Stimulated activated naive CD8-positive, alpha-beta T cell treated with anti-CD3 and anti-CD28 coated beads, Interleukin-15, Interleukin-2, amounts not matched to agents 100 U/mL and 50 U/mL, for 24 hours (primary cell): ENCODE data around the gene NOBOX.
"Not testable (repeated sequence)": the region's sequence is repeated elsewhere in the genome, so short reads cannot be mapped to it uniquely, and the experiment has no call there.

ENCODE experiments used
- ATAC-seq: fragments of 150-1000 bp; cut with Tn5 transposase; one replicate; pipeline ENCODE4 v1.10.0; 2021
- DNase-seq: peaks from one replicate; pipeline ENCODE4 v3.0.0; 2021

Gene NOBOX

DNA sequence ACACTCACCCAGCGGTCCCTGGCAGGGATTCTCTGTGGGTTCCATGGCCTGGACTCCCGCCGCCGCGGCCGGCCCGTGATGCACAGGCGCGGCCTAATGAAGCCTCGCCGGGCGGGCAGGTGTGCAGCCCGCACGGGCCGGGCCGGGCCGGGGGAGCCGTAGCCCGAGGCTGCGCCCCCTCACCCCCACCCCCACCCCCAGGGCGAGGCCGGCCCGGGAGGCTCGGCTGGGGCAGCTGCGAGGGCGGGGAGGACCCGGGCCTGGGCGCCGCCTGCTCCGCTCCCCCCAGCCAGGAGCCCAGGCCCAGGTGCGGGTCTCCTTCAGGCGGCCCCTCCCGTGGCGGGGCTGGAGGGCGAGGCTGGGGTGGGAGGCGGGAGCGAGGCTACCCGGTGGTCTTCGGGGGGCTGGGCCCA, at the start of gene NOBOX:
NOBOX (minus strand) TSS at position 45 of the 413 bp plus-strand sequence.
- no peak for DNase-seq
- no peak for ATAC-seq

DNA sequence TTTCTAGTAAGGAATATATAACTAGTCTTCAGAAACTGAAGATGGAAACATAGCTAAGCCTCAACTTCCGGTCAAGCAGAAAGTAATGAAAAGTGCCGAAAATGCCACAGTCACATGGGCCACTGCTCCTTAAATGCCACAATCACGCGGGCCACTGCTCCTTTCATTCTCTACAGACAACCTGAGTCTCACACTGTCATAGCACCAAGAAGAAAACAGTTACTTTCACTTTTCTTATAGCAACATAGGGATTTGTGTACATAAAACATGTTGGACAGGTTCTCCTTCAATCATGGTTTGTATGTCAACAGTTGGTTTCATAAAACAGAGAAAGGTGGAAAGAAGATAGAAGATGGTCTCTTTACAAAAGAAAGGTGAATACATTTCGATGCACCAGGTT, 48.6 kb upstream of the NOBOX start:
- no peak for DNase-seq
- ATAC-seq: no peak

DNA sequence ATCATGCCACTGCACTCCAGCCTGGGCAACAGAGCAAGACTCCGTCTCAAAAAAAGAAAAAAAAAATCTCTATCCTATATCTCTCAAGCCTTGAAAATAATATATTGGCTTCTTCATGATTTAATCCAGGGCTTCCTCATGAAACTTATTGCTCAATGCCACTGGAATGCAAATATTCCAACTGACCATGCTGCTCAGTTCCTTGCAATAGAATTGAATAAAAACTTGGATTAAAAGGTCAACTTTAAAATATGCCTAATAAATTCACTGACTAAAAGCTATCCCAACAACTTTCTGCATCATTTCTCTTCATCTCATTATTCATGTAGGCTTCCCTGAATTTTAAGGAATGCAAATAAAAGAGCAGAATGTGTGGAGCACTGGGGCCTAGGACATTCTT, 42.1 kb upstream of the NOBOX start:
- DNase-seq: no peak

DNA sequence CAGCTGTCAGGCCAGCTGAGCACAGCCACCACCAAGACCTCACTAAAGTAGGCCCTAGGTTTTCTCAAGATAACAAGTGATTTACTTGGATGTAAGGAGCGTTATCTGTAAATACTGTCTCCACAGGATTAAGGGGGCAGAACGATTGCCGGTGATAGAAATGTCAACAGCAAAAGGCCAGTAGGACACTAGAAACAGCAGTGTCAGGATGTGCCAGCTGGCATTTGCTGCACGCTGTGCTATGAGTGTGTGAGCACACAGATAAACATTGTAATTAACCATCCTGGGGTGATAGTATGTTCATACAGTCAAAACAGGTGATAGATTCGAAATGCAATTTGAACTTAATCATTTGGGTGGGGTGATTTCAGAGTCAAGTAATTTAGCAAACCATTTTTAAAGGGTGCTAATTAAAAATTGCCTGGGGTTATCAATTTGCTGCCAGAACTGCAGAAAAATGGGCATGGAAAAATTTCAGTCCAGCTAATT, 36.3 kb upstream of the NOBOX start:
- DNase-seq (no peak), ATAC-seq (no peak)

More for the DNA sequence above, 42.1 kb upstream of the NOBOX start:
- ATAC-seq: no peak

DNA sequence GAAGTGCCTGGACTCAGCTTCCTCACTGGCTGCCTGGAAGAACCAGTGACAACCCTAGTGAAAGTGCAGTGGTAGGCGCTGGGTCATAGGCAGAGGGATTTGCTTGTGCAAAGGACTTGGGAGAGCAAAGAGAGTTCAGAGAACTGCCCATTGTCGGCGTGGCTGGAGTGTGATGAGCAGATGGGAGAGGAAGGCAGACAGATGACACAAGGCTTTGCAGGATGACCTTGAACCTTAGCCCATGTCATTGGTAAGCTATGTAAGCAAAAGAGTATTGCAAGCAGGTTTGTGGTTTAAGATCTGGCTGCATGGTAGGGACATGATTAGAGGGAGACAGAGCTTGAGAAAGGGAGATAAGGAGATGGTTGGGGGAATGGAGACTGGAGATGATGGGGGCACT, 35.3 kb upstream of the NOBOX start:
- DNase-seq: no peak
- no peak for ATAC-seq

DNA sequence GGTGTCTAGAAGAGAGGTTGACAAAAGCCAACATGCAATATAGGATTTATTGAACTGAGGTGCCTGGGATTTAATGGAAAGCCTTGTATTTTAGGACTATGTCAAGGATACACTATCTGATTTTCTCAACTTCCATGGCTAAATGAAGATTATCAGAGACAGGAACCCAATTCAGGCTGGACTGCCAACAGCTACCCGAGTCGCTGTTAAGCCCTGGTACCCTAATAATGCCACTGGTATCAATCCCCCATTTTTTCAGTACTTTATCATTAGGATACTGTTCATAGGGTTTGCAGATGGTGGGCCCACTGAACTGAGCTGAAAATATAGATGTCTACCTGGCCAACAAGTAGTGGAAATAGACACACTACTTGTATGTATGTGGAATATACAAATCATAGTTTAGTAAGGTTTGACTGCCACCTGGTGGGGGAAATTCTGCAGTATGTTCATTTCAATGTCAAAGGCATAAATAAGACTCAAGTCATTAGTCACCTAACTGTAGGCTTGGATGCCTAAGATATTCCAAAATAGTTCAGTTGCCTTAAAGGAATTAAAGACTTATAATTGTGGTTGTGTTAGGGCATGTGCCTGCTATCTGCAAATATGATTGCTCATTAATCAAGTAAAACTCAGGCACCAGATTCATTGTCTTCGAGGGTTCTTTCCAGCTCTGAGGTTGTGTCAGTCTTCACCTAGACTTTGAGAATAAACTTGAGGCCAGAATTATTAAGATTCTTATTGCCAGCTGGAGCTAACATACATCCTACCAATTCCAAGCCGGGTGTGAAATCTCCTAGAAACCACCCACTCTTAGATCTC, 34.1 kb upstream of the NOBOX start:
- DNase-seq: peak; percentile 60
- peak; percentile 46 for ATAC-seq

DNA sequence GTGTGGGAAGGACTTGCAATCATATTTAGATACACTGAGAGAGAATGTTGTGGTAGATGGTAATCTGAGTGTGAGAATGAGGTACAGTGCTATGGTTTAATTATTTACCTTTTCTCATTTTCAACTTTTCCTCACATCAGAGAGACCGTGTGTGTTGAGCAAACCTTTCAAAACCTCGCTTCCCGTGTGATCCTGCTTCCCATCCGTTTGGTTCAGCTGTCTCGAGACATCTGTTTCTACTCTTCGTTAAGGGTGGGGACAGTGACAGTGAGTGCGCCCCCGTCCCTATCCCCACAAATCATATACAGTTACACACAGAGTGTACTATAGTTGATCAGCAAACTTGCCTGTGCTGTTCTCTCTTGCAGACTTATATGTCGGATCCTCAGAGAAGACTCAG, 33.0 kb upstream of the NOBOX start:
- ATAC-seq (no peak), DNase-seq (no peak)

DNA sequence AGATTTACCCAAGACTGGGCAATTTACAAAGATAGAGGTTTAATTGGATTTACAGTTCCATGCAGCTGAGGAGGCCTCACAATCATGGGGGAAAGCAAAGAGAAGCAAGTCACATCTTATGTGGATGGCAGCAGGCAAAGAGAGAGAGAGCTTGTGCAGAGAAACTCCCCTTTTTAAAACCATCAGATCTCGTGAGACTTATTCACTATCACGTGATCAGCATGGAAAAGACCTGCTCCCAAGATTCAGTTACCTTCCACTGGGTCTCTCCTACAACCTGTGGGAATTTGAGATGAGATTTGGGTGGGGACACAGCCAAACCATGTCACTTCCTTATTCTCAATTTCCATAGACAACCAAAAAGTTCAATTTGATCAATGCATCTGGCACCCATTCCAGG, 24.9 kb upstream of the NOBOX start:
- DNase-seq (no peak), ATAC-seq (no peak)

DNA sequence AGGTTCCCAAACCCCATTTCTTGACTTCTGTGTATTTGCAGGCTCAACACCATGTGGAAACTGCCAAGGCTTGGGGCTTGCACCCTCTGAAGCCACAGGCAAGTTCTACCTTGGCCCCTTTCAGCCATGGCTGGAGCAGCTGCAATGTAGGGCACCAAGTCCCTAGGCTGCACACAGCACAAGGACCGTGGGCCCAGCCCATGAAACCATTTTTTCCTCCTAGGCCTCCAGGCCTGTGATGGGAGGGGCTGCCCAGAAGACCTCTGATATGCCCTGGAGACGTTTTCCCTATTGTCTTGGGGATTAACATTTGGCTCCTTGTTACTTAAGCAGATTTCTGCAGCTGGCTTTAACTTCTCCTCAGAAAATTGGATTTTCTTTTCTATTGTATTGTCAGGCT, 24.0 kb upstream of the NOBOX start:
- ATAC-seq, DNase-seq: not testable (repeated sequence)

DNA sequence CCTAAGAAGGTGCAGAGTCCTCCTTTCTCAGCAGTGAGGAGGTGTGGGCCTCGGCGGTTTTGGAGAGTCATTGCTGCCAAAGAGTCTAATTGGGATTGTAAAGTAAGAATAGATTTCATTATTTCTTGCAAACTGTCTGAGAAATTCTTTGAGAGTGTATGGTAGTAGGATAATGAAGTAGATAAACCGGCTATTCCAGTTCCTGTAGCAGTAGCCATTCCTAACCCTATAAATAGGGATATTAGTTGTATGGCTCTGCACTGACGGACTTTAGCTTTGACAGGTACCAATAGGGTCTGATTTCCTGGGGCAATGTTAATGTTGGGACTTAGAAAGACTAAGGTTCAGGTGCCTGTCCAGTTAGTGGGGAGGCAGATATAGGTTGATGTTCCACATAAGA, 15.4 kb upstream of the NOBOX start:
- ATAC-seq: not testable (repeated sequence)

DNA sequence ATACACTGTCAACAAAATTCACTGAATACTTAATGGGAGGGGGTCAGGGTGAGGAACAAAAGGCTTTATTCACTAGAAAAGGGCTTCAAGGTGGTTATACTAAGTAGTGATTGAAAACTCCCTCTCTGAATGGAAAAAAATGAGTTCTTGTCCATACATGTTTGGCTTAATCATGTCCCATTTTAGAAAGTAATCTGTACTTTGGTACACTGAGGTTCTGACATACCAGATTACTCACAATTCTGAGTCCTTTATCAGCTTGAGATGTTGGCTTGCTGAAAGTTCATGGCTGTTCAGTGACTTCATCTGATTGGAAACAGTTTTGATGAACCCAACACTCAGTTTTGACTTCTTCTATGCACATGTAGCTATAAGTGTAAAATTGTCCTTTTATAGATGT, 12.8 kb upstream of the NOBOX start:
- ATAC-seq: no peak
- no peak for DNase-seq

More for the DNA sequence above, 15.4 kb upstream of the NOBOX start:
- not testable (repeated sequence) for DNase-seq

DNA sequence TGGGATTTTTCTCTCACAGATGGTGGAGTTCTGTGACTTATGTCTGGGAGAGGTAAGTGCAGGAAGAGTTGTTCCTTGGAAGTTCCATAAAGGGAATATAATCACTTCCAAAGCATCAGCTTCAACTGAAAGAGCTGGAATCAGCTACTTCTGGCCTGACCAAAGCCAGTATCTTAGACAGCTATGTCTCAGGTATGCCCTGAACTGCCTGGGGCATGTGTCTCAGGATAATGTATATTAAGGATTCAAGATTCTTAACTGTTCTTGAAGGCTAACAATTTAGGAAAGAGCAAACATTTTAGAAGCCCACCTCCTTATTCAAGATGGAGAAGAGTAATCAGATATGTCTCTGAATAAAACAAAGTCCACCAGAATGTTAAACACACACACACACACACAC, 12.4 kb upstream of the NOBOX start:
- ATAC-seq (no peak), DNase-seq (no peak)

DNA sequence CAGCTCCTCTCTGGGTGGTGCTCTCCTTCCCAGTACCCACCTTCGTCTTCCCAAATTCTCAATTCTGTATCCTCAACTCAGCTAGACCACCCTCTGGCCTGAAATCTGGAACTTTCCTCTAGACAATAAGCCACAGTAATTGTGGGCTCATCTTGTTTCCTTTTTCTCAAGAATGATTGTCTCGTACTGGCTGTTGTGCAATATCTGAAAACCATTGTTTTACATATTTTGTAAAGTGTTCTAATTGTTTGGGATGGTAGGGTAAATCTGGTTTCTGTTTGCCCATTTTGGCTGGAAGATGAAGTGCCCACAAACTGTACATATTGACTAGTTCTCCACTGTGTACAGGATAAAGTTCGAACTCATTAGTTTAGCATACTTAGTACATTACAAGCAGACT, 11.3 kb upstream of the NOBOX start:
- ATAC-seq (no peak), DNase-seq (no peak)

DNA sequence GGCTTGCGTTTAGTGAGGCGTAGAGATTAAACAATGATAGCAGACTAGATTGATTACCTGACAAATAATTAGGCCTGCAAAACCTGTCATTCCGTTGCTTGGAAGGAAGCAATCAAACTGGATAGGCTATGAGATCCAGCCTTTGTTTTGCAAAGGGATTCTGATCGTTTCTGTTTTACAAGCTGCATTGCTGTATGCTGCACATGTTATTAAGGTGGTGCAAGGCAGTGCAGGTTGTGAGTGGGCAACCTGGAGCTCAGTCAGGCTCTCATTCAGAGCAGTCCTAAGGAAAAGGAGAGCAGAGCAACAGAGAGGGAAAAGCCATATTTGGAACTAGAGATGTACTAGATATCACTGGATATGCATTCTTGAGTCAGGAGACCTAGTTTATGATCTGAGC, 6.9 kb upstream of the NOBOX start:
- DNase-seq: no peak
- no peak for ATAC-seq

DNA sequence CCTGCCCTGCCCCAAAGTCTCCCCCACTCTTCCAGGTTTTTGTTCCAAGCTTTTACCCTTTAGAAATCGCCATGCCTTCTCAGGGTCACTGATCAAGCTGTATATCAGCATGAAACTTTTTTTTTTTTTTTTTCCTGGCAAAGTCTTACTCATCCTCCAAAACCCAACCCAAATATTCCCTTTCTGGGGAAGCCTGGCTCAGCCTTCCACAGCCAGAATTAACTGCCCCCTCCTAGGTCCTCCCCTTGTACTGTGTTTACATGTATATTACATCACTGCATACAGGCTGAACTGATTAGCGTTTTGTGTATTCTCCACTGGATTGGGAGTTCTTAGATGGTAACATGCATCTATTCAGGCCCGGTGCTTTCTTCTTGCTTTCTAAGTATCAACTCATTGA, 4.6 kb upstream of the NOBOX start:
- no peak for ATAC-seq
- DNase-seq: no peak

DNA sequence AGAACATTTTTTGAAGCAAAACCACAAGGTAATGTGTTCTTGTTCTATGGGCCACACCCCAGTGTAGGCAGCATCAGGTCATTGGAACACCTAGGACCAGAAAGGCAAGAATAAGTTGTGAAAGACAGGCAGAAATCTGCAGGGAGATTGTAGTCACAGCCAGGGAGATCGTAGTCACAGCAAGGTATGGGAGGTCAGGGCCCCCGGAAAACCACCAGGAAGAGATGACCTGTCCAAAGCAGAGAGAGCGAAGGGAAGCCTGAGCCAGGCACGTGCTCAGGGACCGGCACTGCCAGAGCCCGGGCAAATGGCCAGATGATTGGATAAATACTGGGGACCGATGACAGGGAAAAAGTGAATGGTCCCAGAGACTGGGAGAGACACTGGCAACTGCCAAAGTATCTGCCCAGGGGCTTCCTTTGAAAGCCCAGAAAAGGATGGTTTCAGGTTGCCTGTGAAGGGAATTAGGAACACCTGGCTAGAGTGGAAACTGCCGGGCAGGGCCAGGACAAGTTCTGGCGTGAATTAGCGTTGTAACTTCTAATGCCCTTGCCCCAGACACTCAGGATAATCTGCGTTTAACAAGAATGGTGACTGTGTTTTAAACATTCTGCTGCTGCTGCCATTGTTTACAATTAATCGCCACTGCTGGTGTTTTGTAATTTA, 3.9 kb upstream of the NOBOX start:
- ATAC-seq (no peak), DNase-seq (no peak)

DNA sequence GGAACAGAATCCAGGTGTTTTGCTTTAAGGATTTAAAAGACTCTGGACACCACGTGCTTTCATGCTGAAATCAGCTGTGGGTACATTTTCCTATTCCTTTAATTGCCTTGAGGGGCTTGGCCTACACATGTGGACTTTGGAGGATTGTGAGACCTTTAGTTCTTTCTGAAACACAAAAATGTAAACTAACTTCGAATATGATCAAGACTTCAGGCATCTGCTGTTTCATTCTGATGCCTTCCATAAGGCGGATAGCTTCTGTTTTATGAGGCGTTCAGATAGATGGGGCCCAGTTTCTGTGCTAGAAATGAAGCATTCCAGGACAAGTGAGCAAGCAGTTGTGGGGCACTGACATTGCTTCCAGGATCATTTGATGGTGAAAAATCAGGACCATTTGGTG, 1.5 kb upstream of the NOBOX start:
- ATAC-seq (no peak), DNase-seq (no peak)

DNA sequence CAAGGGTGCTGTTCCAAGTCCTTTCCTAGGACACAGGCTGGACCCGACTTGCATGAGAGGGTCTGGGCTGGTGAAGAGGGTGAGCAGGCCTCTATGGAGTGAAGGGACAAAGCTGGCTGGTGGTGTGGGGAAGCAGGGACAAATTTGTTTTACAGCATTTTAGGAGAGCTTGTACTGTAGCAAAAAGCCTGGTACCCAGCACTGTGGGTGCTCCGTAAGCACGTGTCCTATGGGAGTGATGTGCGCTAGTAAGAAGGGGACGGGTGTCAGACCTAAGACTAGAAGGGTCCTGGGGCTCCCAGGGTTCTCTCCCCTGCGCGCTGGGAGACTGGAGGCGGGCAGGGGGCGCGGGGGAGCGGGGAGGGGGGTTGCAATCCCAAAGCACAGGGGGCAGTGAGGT, 391 bp downstream of the NOBOX start:
- DNase-seq (no peak), ATAC-seq (no peak)

DNA sequence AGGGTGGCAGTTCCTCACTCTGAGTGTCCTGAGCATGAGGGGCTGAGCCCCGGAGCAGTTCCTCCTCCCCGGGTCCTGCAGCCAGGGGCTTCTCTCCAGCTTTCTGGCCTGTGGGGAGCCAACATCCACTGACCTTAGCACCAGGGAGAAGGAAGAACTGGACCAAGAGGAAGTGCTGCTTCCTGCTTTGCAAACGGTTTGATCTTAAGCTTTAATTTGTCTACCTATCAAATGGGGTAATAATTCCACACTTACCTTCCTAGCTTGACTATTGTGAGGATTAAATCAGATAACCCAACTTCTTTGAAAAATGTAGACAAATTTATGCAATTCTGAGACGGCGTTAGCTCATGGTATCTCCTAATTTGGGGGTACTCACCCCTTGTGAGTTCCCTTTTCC, 2.0 kb downstream of the NOBOX start:
- DNase-seq: no peak

DNA sequence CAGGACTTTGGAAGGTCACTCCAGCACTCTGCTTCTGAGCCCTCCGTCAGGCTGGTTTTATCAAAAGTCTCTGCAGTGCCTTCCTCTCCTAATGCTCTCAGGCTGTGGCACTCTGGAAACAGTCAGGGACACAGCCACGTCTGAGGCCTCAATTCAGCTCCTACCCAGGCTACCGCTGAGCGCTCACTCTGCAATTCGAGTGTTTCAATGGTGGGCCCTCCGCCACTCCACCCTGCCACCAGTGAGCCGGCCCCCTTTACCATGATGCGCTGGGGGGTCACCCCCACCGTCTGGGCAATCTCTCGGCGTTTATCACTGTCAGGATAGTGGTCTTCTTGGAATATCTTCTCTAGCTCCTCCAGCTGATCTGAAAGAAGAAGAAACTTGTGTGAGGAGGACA, 3.5 kb downstream of the NOBOX start:
- DNase-seq (no peak), ATAC-seq (no peak)

More for the DNA sequence above, 2.0 kb downstream of the NOBOX start:
- no peak for ATAC-seq

DNA sequence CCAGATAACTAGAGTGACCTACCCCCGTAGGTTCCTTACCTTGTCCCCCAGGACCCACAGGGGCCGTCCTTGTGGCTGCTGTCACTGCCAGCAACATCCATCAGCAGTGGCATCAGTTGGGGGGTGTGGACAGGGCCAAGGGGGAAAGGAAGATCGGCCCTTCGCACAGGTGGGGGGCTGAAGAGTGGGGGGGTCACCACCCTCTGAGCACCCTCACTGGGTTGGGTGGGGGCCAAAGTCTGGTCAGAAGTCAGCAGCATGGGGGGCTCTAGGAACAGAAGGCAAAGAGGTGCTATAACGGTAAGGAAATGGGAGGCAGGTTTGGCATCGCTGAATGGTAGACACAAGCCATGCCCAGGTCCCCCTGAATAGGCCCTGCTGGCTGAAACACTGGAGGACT, 4.6 kb downstream of the NOBOX start:
- DNase-seq (no peak), ATAC-seq (no peak)

DNA sequence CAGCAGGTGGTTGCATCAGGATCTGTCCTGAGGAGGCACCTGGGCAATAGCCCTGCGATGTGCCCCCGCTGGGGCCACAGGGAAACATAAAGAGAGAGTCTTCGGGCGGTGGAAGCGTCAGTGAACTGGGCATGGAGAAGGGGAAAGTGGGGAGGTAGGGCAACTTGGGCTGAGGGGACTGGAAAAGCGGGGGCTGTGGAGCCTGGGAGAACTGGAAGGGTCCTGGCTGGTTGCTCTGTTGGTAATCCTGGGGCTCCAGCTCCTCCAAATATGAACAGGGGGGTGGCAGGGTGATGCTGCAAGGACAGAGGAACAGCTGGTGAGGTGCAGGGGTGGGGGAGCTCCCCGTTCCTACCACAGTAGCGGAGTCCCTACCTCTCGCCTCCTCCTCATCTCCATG, 5.2 kb downstream of the NOBOX start:
- DNase-seq (no peak), ATAC-seq (no peak)

DNA sequence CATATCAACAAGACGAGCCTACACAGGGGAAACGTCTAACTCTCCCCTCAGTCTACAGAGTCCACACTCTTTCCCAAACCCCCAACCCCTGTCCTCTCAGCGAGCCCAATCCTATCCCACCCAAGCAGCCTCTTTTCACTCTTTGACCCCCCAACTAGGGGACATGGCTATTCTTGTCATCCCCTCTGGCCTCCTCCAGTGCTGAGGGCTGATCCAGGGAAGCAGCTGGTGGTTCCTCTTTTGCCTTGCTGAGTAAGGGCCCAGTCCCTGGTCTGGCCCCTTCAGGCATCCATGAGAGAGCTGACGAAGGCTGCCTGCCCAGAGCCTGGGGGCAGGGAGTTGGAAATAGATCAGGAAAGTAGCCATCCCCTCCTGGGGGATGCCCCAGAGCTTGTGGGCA, 6.4 kb downstream of the NOBOX start:
- DNase-seq (no peak), ATAC-seq (no peak)

DNA sequence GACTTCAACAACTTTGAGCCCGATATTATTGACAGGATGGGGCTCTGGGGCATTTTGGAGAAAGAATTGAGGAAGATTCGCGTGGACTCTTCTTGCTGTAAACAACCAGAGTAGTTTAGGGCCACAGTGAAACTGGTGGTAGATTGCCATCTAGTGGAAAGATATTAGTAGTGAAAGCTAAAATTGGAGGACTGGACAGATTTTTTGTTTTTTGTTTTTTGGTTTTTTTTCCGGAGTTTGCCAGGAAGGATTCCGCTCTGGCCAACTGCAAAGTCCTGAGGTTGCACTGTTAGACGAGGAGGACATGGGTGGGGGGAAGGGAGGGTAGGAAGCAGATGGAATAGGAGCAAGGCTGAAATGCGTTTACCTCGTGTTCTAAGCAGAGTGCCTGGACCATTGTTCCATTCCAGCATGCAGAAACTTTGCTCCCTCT, 11.7 kb downstream of the NOBOX start:
- peak; percentile 76 for ATAC-seq
- no peak for DNase-seq
